ENCODE measurements around the gene ABCG1.

ABCG1 gene

DNA sequence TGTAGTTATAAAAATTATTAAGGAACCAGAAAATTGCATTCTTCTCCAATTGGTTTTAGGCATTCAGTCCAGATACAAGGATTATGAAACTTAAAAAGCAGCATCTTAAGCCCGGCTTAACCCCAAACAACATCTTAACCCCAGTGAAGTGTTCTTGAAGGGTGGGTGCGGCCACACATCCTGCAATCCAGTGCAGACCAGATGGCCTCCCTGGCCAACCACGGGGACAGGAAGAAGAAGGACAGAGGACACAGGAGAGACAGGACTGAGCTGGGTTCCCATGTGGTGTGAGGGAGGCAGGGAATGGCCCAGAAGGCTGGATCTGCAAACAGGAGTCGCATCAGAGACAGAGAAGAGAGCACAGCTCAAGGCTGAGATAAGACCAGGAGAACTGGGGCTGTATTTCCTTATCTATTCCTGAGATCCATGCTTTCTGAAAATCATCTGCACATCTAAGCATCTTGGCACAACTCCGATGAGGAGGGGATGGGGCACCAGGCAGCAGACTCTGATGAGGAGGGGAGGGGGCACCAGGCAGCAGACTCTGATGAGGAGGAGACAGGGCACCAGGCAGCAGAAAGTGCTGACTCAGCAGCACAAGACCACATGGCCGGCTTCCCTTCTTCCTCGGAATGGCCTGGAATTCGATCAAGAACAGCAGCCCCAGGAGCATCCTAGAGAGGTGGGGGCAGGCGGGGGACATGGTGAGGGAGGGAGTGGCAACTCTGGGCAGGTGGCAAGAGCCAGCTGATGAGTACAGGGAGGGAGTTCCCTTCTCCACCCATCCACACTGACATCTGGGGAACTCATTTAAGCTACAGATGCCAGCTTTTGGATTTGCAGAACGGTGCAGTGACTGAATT lies 26.6 kb downstream of the ABCG1 start:
- no peak overlapping the region for H3K4me3 ChIP-seq (ENCODE audit: low read length in 2 of 2)
- no peaks in the 10 kb centered on the region for H3K36me3 ChIP-seq (ENCODE audit: control insufficient read depth in 2 of 2, insufficient read depth in 2 of 2, low read length in 2 of 2)
- no peaks in the 10 kb centered on the region for H3K9me3 ChIP-seq (ENCODE audit: control insufficient read depth in 2 of 2, low read length in 2 of 2)
- no peaks in the 10 kb centered on the region for H3K27me3 ChIP-seq (ENCODE audit: control insufficient read depth in 1 of 2, insufficient read depth in 2 of 2, low read length in 2 of 2)
- H3K4me1 ChIP-seq (ENCODE audit: control insufficient read depth, insufficient read depth, low read length) = no peaks in the 10 kb centered on the region
- H3K27ac ChIP-seq (ENCODE audit: low read length) = no peak overlapping the region
- H3K9ac ChIP-seq (ENCODE audit: low read length in 2 of 2) = no peak overlapping the region

DNA sequence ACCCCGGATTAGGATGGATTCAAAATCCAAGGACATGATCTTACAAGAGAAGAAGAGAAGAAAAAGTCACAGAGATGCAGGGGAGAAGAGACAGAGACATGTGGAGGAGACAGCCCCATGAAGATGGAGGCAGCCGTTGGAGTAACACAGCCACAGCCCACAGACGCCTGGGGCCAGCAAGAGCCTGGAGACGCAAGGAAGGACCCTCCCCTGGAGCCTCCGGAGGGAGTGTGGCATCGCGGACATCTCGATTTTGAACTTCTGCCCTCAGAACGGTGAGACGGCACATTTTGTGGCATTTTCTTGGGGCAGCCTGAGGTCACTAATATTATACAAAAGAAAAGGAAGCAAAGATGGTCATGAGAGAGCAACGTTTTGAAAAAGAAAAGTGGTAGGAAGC lies 28.8 kb downstream of the ABCG1 start:
- H3K36me3 ChIP-seq (ENCODE audit: control insufficient read depth in 2 of 2, insufficient read depth in 2 of 2, low read length in 2 of 2) = no peaks in the 10 kb centered on the region
- H3K9me3 ChIP-seq (ENCODE audit: control insufficient read depth in 2 of 2, low read length in 2 of 2) = no peaks in the 10 kb centered on the region

DNA sequence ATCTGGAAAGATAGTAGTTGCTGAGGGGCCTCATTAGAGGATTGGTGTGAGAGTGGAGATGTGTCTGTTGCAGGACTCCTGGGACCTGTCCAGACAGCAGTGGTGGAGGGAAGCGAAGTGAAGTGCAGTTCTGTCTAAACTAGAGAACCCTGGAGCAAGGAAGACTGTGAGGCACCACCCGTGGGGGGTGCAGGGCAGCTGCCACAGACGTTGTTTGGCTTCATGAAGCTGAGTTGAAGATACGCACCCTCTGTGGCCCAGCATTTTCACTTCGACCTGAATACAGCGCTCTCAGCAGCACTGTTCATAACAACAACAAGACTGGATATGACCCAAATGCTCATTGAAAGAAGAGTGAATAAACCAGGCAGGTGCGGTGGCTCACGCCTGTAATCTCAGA lies 29.3 kb downstream of the ABCG1 start:
- Histone ChIP-seq H3K27me3 (ENCODE audit: control insufficient read depth in 1 of 2, insufficient read depth in 2 of 2, low read length in 2 of 2) (no peaks in the 10 kb centered on the region), H3K9me3 (ENCODE audit: control insufficient read depth in 2 of 2, low read length in 2 of 2) (no peaks in the 10 kb centered on the region), H3K4me1 (ENCODE audit: control insufficient read depth, insufficient read depth, low read length) (no peaks in the 10 kb centered on the region), H3K4me3 (ENCODE audit: low read length in 2 of 2) (no peak overlapping the region), H3K27ac (ENCODE audit: low read length) (no peak overlapping the region), H3K9ac (ENCODE audit: low read length in 2 of 2) (no peak overlapping the region), H3K36me3 (ENCODE audit: control insufficient read depth in 2 of 2, insufficient read depth in 2 of 2, low read length in 2 of 2) (no peaks in the 10 kb centered on the region)

More for the DNA sequence above, 28.8 kb downstream of the ABCG1 start:
- H3K9ac ChIP-seq (ENCODE audit: low read length in 2 of 2) = no peak overlapping the region
- no peak overlapping the region for H3K27ac ChIP-seq (ENCODE audit: low read length)
- H3K4me1 ChIP-seq (ENCODE audit: control insufficient read depth, insufficient read depth, low read length) = no peaks in the 10 kb centered on the region
- no peak overlapping the region for H3K4me3 ChIP-seq (ENCODE audit: low read length in 2 of 2)
- H3K27me3 ChIP-seq (ENCODE audit: control insufficient read depth in 1 of 2, insufficient read depth in 2 of 2, low read length in 2 of 2) = no peaks in the 10 kb centered on the region

DNA sequence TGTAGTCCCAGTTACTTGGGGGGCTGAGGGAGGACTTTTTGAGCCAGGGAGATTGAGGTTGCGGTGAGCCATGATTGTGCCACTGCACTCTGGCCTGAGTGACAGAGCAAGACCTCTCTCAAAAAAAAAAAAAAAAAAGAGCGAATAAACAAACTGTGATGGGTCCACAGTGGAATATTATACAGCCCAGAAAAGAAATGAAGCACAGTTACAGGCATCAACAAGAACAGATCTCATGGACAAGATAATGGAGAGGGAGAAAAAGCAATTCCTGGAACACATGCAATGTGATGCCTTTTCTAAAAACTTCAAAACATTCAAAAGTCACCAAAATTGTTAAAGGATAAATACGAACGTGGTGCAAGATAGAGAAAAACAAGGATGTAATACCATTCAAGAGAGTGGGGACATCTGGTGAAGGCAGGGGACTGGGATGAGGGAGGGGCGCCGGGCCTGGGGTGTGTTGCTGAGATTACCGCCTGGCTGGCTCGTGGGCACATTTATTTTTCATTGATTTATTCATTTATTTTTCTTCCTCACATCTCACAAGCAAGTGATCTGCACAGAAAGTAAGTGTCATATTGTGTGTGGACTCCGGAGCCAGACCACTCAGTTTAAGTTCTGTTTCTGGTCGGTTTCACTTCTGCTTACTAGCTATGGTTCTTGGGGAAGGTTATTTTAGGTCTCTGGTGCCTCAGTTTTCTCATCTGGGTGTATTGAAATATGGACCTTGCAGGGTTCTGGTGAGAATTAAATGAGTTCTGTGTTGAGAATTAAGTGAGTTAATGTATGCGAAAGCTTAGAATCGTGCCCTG lies 30.1 kb downstream of the ABCG1 start:
- Histone ChIP-seq H3K9ac (ENCODE audit: low read length in 2 of 2) (no peak overlapping the region), H3K4me1 (ENCODE audit: control insufficient read depth, insufficient read depth, low read length) (no peaks in the 10 kb centered on the region), H3K27me3 (ENCODE audit: control insufficient read depth in 1 of 2, insufficient read depth in 2 of 2, low read length in 2 of 2) (no peaks in the 10 kb centered on the region), H3K4me3 (ENCODE audit: low read length in 2 of 2) (no peak overlapping the region), H3K27ac (ENCODE audit: low read length) (no peak overlapping the region), H3K9me3 (ENCODE audit: control insufficient read depth in 2 of 2, low read length in 2 of 2) (no peaks in the 10 kb centered on the region), H3K36me3 (ENCODE audit: control insufficient read depth in 2 of 2, insufficient read depth in 2 of 2, low read length in 2 of 2) (no peaks in the 10 kb centered on the region)

DNA sequence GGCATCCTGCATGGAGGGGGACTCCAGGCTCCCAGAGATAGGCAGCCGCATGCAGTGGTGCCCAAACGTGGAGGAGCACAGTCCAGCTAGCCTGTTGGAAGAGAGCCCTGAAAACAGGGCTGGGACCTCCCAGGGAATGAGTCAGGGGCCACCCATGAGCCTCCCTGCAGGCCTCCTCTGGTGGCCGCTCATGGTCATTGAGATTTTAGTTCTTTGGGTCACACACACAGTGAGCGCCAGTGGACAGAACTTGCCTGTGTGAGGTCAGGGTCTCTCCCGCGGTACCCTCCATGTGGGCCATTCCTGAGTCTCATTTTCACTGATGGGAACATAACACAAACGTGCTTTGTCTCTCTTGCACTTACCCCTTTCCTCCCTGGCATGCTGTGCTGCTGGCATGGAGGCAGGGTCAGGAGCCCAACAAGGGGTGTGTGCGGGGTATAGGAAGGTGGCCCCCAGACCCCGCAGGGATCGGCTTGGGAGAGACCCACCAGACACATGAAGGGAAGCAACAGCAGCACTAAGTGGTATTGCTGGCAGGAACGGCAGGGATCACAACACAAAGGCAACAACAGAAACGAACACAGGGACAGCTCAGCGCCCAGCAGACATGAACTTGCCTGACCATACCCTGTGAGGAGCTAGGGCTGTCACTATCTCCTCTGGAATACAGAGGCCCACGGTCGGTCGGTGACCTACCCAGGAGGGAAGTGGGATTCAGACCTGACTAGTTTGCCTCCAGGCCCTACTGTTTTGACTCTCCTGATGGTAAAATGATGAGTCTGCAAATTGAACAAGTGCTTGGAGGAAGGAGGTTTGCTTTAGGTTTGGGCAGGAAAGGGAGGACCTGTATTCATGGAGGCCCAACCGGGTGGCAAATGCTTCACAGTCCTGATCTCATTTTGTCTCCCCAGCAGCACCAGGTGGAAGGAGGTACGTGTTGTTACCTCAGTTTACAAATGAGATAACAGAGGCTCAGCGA lies 31.8 kb downstream of the ABCG1 start:
- H3K27ac ChIP-seq (ENCODE audit: low read length) = no peak overlapping the region
- H3K9me3 ChIP-seq (ENCODE audit: control insufficient read depth in 2 of 2, low read length in 2 of 2) = no peaks in the 10 kb centered on the region
- no peaks in the 10 kb centered on the region for H3K4me1 ChIP-seq (ENCODE audit: control insufficient read depth, insufficient read depth, low read length)
- H3K4me3 ChIP-seq (ENCODE audit: low read length in 2 of 2) = no peak overlapping the region
- no peaks in the 10 kb centered on the region for H3K36me3 ChIP-seq (ENCODE audit: control insufficient read depth in 2 of 2, insufficient read depth in 2 of 2, low read length in 2 of 2)
- no peak overlapping the region for H3K9ac ChIP-seq (ENCODE audit: low read length in 2 of 2)
- no peaks in the 10 kb centered on the region for H3K27me3 ChIP-seq (ENCODE audit: control insufficient read depth in 1 of 2, insufficient read depth in 2 of 2, low read length in 2 of 2)

DNA sequence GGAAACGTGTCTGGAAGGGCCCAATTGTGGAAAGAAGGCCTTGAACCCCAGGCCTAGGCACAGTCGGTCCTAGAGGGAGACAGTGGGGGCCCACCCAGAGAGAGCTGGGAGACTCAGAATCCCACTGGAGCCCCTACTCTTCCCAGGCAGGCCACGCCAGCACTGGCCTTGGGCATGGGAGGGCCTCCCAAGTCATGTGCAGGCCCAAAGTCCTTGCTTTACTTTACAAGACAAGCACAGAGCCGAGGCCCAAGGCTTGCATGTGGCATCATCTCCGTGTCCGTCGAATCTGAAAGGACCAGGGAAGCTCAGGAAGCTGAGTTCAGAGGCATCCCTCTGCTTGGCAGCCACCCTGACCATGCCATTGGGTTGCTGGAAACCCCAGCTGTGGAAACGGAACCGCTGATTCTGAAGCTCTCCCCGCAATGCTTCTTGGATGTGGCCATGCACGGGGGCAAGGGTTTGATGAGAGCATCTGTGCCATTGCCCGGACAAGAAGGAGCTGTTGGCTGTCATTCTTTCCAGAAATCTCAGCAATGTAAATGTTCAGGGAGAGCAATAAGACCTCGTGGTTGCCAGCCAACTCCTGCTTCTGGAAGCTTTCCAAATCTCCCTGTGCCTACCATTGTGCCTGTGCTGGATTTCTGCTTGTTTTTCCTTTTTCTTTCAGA lies 32.8 kb downstream of the ABCG1 start:
- H3K36me3 ChIP-seq (ENCODE audit: control insufficient read depth in 2 of 2, insufficient read depth in 2 of 2, low read length in 2 of 2) = no peaks in the 10 kb centered on the region
- no peak overlapping the region for H3K27ac ChIP-seq (ENCODE audit: low read length)
- H3K9ac ChIP-seq (ENCODE audit: low read length in 2 of 2) = no peak overlapping the region
- no peaks in the 10 kb centered on the region for H3K27me3 ChIP-seq (ENCODE audit: control insufficient read depth in 1 of 2, insufficient read depth in 2 of 2, low read length in 2 of 2)
- H3K9me3 ChIP-seq (ENCODE audit: control insufficient read depth in 2 of 2, low read length in 2 of 2) = no peaks in the 10 kb centered on the region
- no peaks in the 10 kb centered on the region for H3K4me1 ChIP-seq (ENCODE audit: control insufficient read depth, insufficient read depth, low read length)
- H3K4me3 ChIP-seq (ENCODE audit: low read length in 2 of 2) = no peak overlapping the region

DNA sequence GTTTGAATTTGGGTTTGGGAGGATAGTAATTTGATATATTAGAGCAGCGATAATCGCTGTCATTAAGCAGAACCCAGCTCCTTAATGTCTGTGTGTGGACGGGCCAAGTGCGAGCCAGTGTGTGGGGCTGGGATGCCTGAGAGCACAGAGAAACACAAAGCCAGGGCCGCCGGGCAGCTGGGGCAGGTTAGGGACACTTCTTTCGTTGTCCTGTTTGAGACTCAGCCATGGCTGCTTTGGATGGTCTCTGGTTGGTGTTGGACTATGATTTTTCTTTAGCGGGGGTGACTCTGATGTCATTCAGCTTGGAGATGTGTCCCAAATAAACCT lies 33.4 kb downstream of the ABCG1 start:
- Histone ChIP-seq H3K4me3 (ENCODE audit: low read length in 2 of 2) (no peak overlapping the region), H3K27me3 (ENCODE audit: control insufficient read depth in 1 of 2, insufficient read depth in 2 of 2, low read length in 2 of 2) (no peaks in the 10 kb centered on the region), H3K27ac (ENCODE audit: low read length) (no peak overlapping the region), H3K36me3 (ENCODE audit: control insufficient read depth in 2 of 2, insufficient read depth in 2 of 2, low read length in 2 of 2) (no peaks in the 10 kb centered on the region), H3K9ac (ENCODE audit: low read length in 2 of 2) (no peak overlapping the region), H3K4me1 (ENCODE audit: control insufficient read depth, insufficient read depth, low read length) (no peaks in the 10 kb centered on the region), H3K9me3 (ENCODE audit: control insufficient read depth in 2 of 2, low read length in 2 of 2) (no peaks in the 10 kb centered on the region)

DNA sequence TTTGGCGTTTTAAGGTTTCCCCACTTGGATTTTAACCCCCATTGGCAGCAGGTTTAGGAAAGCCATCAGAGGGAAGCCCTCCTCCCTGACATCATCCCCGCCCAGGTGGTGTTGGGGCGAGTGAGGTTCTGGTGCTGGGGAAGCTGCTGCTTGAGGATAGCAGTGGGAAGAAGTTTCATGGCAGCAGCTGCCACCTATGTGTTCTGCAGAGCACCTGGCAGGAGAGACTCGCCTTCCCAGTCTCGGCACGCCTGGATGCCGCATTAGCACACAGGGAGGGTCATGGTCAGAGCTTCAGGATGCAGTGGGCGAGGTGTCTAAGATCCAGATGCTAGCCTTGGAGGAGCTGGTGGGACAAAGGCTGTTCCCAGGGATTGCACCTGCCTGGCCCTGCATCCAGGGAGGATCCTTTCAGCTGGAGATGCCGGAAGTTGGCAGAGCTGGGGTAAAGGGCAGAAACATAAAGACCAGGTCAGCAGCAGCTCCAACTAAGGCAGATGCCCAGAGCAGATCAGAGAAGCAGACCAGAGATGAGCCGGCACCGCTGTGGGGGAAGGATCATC lies 33.9 kb downstream of the ABCG1 start:
- Histone ChIP-seq H3K4me3 (ENCODE audit: low read length in 2 of 2) (no peak overlapping the region), H3K27ac (ENCODE audit: low read length) (no peak overlapping the region), H3K4me1 (ENCODE audit: control insufficient read depth, insufficient read depth, low read length) (peaks cover 3% of the 10 kb centered on the region), H3K36me3 (ENCODE audit: control insufficient read depth in 2 of 2, insufficient read depth in 2 of 2, low read length in 2 of 2) (no peaks in the 10 kb centered on the region), H3K9ac (ENCODE audit: low read length in 2 of 2) (no peak overlapping the region), H3K9me3 (ENCODE audit: control insufficient read depth in 2 of 2, low read length in 2 of 2) (no peaks in the 10 kb centered on the region), H3K27me3 (ENCODE audit: control insufficient read depth in 1 of 2, insufficient read depth in 2 of 2, low read length in 2 of 2) (no peaks in the 10 kb centered on the region)

DNA sequence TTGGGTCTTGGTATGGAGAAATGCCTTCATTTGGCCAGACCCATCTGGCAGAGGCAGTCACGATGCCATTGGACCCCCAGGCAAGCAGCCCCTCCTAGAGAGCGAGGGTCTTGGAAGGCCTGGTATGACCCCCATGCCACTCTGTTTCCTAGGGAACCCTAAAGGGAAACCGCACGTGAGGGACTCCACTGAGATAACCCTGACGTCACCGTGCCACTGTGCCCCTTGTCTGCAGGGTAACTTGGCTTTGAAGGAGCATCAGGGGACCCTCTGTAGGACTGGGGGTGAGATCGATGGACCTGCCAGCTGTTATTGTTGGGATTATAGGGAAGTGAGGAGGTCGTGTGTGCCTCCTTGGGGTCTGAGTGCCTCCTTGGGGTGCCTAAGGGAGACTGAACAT lies 34.5 kb downstream of the ABCG1 start:
- Histone ChIP-seq H3K27ac (ENCODE audit: low read length) (no peak overlapping the region), H3K4me1 (ENCODE audit: control insufficient read depth, insufficient read depth, low read length) (peaks cover 3% of the 10 kb centered on the region), H3K9ac (ENCODE audit: low read length in 2 of 2) (no peak overlapping the region), H3K4me3 (ENCODE audit: low read length in 2 of 2) (no peak overlapping the region), H3K9me3 (ENCODE audit: control insufficient read depth in 2 of 2, low read length in 2 of 2) (no peaks in the 10 kb centered on the region), H3K27me3 (ENCODE audit: control insufficient read depth in 1 of 2, insufficient read depth in 2 of 2, low read length in 2 of 2) (no peaks in the 10 kb centered on the region), H3K36me3 (ENCODE audit: control insufficient read depth in 2 of 2, insufficient read depth in 2 of 2, low read length in 2 of 2) (no peaks in the 10 kb centered on the region)

DNA sequence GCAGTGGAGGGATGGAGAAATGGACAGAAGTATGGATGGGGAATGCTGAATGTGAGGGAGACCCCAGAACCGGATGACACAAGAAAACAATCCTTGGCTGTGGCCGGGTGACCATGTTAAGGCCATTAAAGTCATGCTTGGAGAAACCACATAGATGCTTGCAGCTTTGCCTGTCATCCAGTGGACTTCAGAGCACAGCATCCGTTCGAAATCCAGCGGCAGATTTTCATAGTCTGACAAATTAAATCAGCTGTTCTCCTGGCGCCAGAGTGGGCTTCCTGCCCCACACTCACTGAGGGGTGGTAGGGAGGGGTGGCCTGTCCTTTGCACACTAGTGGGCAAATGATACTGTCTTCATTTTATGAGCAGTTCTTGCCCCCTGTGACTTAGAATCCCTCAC lies 35.1 kb downstream of the ABCG1 start:
- no peak overlapping the region for H3K27ac ChIP-seq (ENCODE audit: low read length)
- H3K36me3 ChIP-seq (ENCODE audit: control insufficient read depth in 2 of 2, insufficient read depth in 2 of 2, low read length in 2 of 2) = no peaks in the 10 kb centered on the region

More for the DNA sequence above, 35.1 kb downstream of the ABCG1 start:
- Histone ChIP-seq H3K9ac (ENCODE audit: low read length in 2 of 2) (no peak overlapping the region), H3K9me3 (ENCODE audit: control insufficient read depth in 2 of 2, low read length in 2 of 2) (no peaks in the 10 kb centered on the region), H3K4me3 (ENCODE audit: low read length in 2 of 2) (no peak overlapping the region), H3K27me3 (ENCODE audit: control insufficient read depth in 1 of 2, insufficient read depth in 2 of 2, low read length in 2 of 2) (no peaks in the 10 kb centered on the region), H3K4me1 (ENCODE audit: control insufficient read depth, insufficient read depth, low read length) (peaks cover 6% of the 10 kb centered on the region)
